IgD-negative memory B cell (primary cell): ENCODE measurements around the gene SPAAR. TPM values are rescaled to one million over a fixed set of nuclear protein-coding genes. Genes with fewer than 3 reads are reported as not detected.
"Not testable (repeated sequence)": the region's sequence is repeated elsewhere in the genome, so short reads cannot be mapped to it uniquely, and the experiment has no call there.

Experiments
- H3K27ac Mint-ChIP-seq, 3 donors: one replicate each; pipeline ENCODE4 v1.8.0; 2020 to 2022; ENCODE audit warnings: mild to moderate bottlenecking in 3 of 3, mixed read lengths in 3 of 3, moderate library complexity in 1 of 3
- H3K27me3 Mint-ChIP-seq: one replicate; pipeline ENCODE4 v1.8.0; 2021; ENCODE audit warnings: mixed read lengths
- H3K36me3 Mint-ChIP-seq: one replicate; pipeline ENCODE4 v1.8.0; 2020; ENCODE audit warnings: mild to moderate bottlenecking, mixed read lengths
- H3K4me1 Mint-ChIP-seq, 3 donors: one replicate each; pipeline ENCODE4 v1.8.0; 2020 to 2022; ENCODE audit warnings: mixed read lengths in 3 of 3, mild to moderate bottlenecking in 1 of 3
- H3K4me3 Mint-ChIP-seq, 4 donors: one replicate each; pipeline ENCODE4 v1.8.0; 2020 to 2022; ENCODE audit warnings: mild to moderate bottlenecking in 4 of 4, mixed read lengths in 4 of 4, moderate library complexity in 3 of 4
- H3K9me3 Mint-ChIP-seq, 3 donors: one replicate each; pipeline ENCODE4 v1.8.0; 2020 to 2021; ENCODE audit warnings: mixed read lengths in 3 of 3, mild to moderate bottlenecking in 1 of 3
- polyA plus RNA-seq: library from polyadenylated mRNA; unstranded; fragments of 300-500 nt; fragmentation: Illumina TruSeq; gene quantifications from one replicate; pipeline ENCODE4 v1.2.3, GENCODE V29; 2021

SPAAR gene
- polyA plus RNA-seq, 1 donor from 2014 or later, result not detected

DNA sequence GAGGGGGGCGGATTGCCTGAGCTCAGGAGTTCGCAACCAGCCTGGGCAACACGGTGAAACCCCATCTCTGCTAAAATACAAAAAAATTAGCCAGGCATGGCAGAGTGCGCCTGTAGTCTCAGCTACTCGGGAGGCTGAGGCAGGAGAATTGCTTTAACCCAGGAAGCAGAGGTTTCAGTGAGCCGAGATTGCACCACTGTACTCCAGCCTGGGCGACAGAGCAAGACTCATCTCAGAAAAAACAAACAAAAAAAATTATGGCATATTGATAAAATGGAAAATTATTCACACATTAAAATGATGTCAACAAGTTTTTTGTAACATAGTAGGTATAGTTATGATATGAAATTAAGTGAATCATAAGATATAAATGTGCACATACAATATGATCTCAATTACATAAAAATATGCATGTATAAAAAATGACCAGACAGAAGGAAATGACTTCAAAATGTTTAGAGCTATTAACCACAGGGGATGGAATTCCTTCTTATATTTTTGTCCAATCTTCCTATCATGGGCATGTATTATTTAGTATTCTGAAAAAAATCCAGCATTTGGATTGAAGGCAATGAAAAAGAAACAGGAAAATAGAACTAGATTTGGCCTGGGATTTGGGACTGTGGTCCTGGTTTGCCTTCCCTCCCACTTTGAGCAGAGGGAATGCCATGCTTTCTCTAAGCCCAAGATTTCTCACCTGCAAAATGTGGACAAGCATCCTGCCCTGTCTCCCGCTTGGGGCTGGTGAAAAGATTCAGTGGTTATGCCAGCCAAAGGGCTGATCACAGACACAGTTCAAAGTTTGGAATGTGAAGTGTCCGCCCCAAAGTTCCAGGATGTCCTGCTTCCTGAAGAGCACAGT is 19.5 kb downstream of the SPAAR start:
- H3K4me3 Mint-ChIP-seq, result no peak overlapping the region
- peaks cover 0 to 6% (median 4%) of the 10 kb centered on the region in 3 donors for H3K4me1 Mint-ChIP-seq
- no peaks in the 10 kb centered on the region for H3K9me3 Mint-ChIP-seq
- H3K27ac Mint-ChIP-seq, result no peak overlapping the region
- peaks cover 19% of the 10 kb centered on the region for H3K27me3 Mint-ChIP-seq
- H3K36me3 Mint-ChIP-seq, result no peaks in the 10 kb centered on the region

DNA sequence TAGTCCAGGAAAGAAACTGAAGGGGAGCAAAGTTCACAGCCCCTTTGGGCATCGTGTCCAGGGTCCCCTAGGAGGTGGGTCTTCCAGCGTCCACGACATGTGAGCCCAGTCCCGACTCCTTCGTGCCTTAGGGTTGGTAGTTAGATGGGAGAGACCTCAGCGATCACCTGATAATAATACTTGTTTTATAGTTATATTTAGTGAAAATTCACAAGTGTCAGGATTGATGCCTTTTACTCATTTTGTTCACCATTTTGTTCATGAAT is 20.1 kb downstream of the SPAAR start:
- Mint-ChIP-seq H3K9me3 (no peaks in the 10 kb centered on the region), H3K36me3 (no peaks in the 10 kb centered on the region), H3K27ac (no peak overlapping the region), H3K4me1 (peaks cover 0 to 6% (median 4%) of the 10 kb centered on the region in 3 donors), H3K4me3 (no peak overlapping the region), H3K27me3 (peaks cover 19% of the 10 kb centered on the region)

DNA sequence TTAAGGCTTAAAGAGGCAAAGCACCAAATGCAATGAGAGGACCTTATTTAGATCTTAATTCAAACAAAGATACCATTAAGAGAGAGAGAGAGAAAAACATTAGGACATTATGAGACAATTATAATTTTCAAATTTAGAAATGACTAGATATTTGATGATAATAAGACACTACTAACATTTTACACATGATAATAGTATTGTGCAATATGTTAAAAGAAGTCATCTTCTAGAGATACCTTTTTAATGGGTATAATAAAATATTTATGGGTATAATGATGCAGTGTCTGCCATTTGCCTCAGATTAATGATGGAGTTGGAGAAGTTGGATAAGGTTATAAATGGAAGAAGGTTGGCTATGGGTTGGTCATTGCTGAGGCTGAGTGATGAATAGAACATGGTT is 21.2 kb downstream of the SPAAR start:
- Mint-ChIP-seq H3K27ac (no peak overlapping the region), H3K9me3 (no peaks in the 10 kb centered on the region), H3K4me1 (peaks cover 0 to 6% (median 4%) of the 10 kb centered on the region in 3 donors), H3K36me3 (no peaks in the 10 kb centered on the region), H3K27me3 (peaks cover 17% of the 10 kb centered on the region), H3K4me3 (no peak overlapping the region)

DNA sequence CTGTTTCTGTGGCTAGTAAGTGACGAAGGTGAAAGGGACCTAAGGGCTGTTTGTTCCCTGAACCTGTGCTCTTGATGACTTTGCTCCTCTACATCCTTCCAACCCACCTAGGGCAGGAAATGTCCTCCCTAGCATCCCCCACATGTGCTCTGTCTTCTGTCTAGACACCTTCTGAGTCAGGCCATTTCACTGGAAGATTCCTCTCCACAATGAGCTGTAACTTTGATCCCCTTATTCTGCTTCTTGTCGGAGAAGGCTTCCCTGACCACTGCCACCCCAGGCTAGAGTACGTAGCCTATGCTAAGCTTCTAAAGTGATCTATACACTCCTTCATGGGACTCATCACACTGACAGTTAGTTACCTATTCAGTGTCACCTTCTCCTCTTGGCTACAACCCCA is 21.7 kb downstream of the SPAAR start:
- no peaks in the 10 kb centered on the region for H3K9me3 Mint-ChIP-seq
- peaks cover 0 to 6% (median 4%) of the 10 kb centered on the region in 3 donors for H3K4me1 Mint-ChIP-seq
- H3K27ac Mint-ChIP-seq, result no peak overlapping the region
- H3K36me3 Mint-ChIP-seq, result no peaks in the 10 kb centered on the region
- peaks cover 17% of the 10 kb centered on the region for H3K27me3 Mint-ChIP-seq
- H3K4me3 Mint-ChIP-seq, result no peak overlapping the region

DNA sequence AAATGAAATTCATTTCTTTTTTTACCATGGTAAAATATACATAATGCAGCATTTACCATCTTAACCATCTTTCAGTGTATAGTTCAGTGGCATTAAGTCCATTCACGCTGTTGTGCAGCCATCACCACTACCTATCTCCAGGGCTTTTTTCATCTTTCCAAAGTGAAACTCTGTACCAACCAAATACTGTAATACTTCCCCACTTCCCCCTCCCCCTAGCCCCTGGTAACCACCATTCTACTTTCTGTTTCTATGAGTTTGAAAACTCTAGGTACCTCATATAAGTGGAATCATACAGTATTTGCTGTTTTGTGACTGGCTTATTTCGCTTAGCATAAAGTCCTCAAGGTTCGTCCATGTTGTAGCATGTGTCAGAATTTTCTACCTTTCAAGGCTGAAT is 23.4 kb downstream of the SPAAR start:
- Mint-ChIP-seq H3K9me3 (peaks cover 0 to 6% (median 4%) of the 10 kb centered on the region in 3 donors), H3K4me1 (peaks cover 6 to 12% (median 11%) of the 10 kb centered on the region in 3 donors), H3K27ac (no peak overlapping the region), H3K27me3 (peaks cover 14% of the 10 kb centered on the region), H3K4me3 (no peak overlapping the region), H3K36me3 (no peaks in the 10 kb centered on the region)

DNA sequence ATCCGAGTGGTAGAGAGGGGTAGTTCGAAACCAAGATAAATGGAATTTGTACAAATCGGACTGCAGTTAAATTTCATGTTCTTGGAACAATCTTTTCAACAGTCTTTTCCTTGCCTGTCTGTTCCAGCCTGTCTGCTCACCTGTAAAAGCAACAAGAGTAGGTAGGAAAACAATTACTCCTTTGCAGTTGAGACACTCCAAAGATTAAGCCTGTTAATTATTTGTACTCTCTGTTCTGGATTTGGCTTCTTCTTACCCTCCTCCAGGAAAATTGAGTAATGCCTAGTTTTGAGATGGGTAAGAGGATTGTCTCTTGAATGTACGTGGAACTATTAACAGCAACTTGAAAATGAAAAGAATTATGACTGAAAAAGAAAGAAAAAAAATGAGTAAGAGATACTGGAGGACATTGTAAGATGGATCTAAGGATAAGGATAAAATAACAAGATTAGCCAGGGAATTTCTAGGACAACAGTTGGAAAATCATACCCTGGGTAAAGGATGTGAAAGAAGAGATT is 24.3 kb downstream of the SPAAR start:
- Mint-ChIP-seq H3K27ac (no peak overlapping the region), H3K27me3 (peaks cover 14% of the 10 kb centered on the region)

DNA sequence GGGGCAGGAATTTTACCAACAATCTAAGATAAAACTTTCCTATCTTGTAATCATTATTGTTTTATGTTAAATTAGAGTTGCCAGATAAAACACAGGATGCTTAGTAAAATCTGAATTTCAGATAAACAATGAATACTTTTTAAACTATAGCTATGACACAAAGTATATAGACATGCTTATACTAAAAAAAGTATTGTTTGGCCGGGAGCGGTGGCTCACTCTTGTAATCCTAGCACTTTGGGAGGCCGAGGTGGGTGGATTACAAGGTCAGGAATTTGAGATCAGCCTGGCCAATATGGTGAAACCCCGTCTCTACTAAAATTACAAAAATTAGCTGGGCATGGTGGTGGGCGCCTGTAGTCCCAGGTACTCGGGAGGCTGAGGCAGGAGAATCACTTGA is 24.8 kb downstream of the SPAAR start:
- not testable (repeated sequence) for H3K4me3 Mint-ChIP-seq, H3K9me3 Mint-ChIP-seq, H3K27ac Mint-ChIP-seq, H3K36me3 Mint-ChIP-seq
- Mint-ChIP-seq H3K27me3 (peaks cover 14% of the 10 kb centered on the region), H3K4me1 (peaks cover 6 to 14% (median 11%) of the 10 kb centered on the region in 3 donors)

More for the DNA sequence above, 24.3 kb downstream of the SPAAR start:
- Mint-ChIP-seq H3K36me3 (no peaks in the 10 kb centered on the region), H3K9me3 (peaks cover 0 to 6% (median 4%) of the 10 kb centered on the region in 3 donors), H3K4me3 (no peak overlapping the region), H3K4me1 (peaks cover 6 to 14% (median 11%) of the 10 kb centered on the region in 3 donors)

DNA sequence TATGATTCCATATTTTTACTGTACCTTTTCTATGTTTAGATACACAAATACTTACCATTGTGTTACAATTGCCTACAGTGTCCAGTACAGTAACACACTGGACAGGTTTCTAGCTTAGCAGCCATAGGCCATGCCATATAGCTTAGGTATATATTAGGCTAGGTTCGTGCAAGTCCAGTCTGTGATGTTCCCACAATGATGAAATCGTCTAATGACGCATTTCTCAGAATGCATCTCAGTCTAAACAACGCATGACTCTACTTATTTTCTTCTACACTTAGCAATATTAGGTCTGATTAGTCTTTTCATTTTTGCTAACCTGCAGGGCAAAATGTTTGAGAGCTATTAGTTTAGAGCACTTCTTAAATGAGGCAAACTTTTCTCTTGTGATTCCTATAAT is 26.0 kb downstream of the SPAAR start:
- H3K4me1 Mint-ChIP-seq, result peaks cover 6 to 19% (median 11%) of the 10 kb centered on the region in 3 donors
- H3K4me3 Mint-ChIP-seq, result no peak overlapping the region
- no peaks in the 10 kb centered on the region for H3K36me3 Mint-ChIP-seq

DNA sequence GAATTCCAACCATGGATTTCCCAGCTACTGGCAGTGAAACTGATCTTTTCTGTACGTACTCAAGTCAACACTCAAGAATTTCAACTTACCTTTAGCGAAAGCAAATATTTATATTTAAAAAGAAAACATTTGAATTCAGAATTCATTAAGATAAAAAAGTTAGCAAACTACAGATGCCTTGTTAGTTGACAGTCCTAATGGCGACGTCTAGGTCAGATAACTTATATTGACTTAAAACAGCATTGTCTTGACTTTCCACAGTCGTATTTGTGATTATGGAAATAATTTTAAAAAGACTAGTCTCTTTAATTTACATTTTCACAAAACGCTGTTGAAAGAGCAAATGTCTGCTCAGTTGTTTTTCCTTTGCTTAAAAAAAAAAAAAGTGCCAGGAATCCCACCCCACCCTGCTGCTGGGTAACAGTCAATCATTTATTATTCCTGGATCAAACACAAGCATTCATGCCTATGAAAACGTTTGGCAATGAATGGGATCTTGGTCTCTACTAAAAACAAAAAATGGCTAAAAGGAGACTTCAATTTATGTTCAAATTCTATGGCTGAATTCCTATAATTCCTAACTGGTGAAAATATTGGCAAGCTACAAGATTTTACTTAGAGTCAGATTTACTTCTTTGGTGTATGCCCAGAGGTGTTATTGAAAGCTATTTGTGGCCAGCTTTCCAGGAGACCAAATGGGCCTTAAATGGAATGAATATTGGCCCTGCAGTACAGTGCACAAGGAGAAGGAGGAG is 26.6 kb downstream of the SPAAR start:
- Mint-ChIP-seq H3K9me3 (peaks cover 0 to 6% (median 4%) of the 10 kb centered on the region in 3 donors), H3K27me3 (peaks cover 10% of the 10 kb centered on the region), H3K36me3 (no peaks in the 10 kb centered on the region), H3K27ac (no peak overlapping the region), H3K4me1 (peaks cover 6 to 25% (median 11%) of the 10 kb centered on the region in 3 donors), H3K4me3 (no peak overlapping the region)

More for the DNA sequence above, 26.0 kb downstream of the SPAAR start:
- peaks cover 0 to 6% (median 4%) of the 10 kb centered on the region in 3 donors for H3K9me3 Mint-ChIP-seq
- H3K27me3 Mint-ChIP-seq, result peaks cover 10% of the 10 kb centered on the region
- H3K27ac Mint-ChIP-seq, result no peak overlapping the region

DNA sequence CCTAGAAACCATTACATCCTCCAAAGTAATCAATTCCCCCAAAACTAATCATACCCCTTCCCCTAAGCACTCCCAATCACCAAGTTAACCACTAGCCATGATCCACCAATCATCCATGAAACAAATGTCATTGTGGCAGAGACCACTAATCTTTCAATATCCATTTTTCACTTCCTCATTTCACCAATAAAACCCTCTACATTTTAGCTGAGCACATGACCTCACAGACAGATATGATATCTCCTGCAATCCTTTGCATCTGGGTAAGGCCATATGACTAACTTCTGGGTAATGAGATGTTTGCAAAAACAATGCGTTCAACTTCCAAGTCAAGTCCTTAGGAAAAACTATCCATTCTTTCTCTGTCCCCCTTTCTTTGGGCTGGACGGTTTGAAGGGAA is 27.9 kb downstream of the SPAAR start:
- Mint-ChIP-seq H3K27ac (no peak overlapping the region), H3K4me3 (peak overlapping the region in 2 of 4 donors; percentile 29 to 63), H3K27me3 (peaks cover 14% of the 10 kb centered on the region), H3K36me3 (no peaks in the 10 kb centered on the region), H3K9me3 (peaks cover 0 to 6% (median 4%) of the 10 kb centered on the region in 3 donors), H3K4me1 (peaks cover 6 to 25% (median 11%) of the 10 kb centered on the region in 3 donors)

DNA sequence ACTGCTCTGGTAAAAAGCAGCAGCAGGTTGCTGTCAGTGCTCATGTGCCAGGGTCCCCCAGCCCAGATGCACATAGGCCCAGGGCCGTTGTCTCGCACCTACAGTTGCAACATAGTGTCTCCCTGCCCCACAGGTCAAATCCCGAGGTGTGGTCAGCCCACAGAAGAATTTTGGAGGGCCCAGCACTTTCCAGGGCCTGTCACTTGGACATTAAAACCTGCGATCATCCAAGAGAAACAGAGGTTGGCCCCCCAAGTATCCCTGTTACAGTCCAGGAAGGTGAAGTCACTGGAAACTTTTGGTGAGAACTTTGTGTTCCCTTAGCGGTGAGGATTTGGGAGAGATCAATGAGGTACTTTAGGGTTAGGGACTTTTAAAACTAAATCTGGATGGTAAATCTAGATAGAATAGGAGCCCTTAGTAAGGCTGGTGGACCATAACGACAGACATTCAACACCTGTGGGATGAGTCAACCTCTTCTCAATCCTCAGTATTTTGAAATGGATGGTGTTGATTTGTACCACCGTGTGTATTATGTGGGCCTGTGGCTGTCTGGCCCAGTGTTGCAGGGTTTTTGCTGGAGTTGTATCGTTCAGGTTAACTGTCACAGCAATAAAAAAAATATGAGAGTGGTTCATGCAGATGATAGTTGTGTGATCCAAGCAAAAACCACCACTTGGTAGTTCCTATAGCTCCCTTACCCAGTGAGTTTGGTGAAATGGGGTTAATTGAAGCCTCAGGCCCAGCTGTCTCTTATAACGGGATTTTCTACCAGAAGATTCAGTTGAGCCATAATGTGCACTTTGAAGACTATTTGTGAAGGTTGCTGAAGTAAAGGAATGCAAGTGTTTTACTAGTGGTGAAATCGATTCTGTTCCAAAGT is 29.4 kb downstream of the SPAAR start:
- H3K27me3 Mint-ChIP-seq, result peaks cover 14% of the 10 kb centered on the region
- H3K4me1 Mint-ChIP-seq, result peaks cover 6 to 21% (median 6%) of the 10 kb centered on the region in 3 donors
- H3K4me3 Mint-ChIP-seq, result peak overlapping the region in 1 of 4 donors; percentile 23
- peaks cover 0 to 6% (median 4%) of the 10 kb centered on the region in 3 donors for H3K9me3 Mint-ChIP-seq
- no peaks in the 10 kb centered on the region for H3K36me3 Mint-ChIP-seq
- H3K27ac Mint-ChIP-seq, result no peak overlapping the region

DNA sequence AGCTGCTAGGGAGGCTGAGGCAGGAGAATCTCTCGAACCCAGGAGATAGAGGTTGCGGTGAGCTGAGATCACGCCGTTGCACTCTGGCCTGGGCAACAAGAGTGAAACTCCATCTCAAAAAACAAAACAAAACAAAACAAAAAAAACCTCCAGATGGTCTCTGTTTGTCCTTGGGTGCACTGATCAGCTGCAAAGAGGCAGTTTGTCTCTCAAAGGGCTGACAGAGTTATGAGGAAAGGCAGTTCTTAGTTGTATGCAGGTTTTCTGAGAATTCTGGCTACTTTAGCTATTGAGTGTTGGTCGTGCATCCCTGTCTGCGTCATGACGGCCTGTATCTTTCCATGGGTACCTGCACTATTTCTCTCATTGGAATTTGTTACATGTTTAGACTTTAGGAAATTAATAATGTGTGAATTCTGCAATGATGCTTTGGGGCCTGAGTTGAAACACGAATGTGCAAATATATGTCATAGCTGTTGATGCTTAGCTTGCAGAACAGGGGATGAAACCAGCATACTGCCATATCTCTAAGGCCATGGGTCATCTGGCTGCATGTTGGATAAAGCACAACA is 30.5 kb downstream of the SPAAR start:
- H3K27ac Mint-ChIP-seq, result peak overlapping the region in 1 of 3 donors; percentile 1
- H3K4me3 Mint-ChIP-seq, result no peak overlapping the region
- no peaks in the 10 kb centered on the region for H3K36me3 Mint-ChIP-seq
- peaks cover 14% of the 10 kb centered on the region for H3K27me3 Mint-ChIP-seq
- peaks cover 0 to 6% (median 4%) of the 10 kb centered on the region in 3 donors for H3K9me3 Mint-ChIP-seq
- H3K4me1 Mint-ChIP-seq, result peaks cover 5 to 21% (median 6%) of the 10 kb centered on the region in 3 donors

DNA sequence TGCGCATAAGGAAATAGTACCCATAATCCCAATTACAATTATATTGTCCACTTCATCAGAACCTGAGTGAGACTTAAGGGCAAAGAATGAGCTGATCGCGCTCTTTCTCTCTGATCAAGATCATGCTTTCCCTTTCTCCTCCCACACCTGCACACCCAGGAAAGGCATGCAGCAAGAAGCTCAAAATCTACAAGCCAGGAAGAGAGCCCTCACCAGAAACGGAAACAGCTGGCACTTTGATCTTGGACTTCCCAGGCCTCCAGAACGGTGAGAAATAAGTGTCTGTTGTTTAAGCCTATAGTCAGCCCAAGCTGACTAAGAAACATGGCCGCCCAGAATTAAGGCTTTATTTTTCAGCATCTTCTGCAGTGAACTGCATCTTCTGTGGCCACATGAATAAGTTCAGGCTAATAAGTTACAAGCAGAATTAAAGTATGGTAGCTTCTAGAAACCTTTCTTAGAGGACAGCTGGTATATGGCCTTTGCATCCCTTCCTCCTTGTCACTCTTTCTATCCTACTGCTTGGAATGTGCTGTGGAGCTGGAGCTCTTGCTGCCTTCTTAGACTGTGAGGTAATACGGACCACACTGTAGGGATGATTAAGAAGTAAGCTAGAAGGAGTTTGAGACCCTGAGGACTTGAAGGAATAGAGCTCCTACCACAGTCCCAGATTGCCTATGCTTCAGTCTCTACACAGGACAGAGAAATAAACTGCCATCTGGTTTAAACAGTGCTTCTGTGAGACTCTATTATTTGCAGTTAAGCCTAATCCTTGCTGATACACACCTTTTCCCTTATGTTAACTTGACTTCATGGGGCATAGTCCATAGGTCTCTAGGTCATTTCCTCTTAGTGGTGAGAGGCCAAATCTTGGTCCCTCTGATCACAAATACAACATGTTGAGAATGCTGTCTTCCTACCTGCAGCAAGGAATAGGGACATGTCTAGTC is 31.4 kb downstream of the SPAAR start:
- peaks cover 6 to 23% (median 8%) of the 10 kb centered on the region in 3 donors for H3K4me1 Mint-ChIP-seq
- no peak overlapping the region for H3K27ac Mint-ChIP-seq

More for the DNA sequence above, 31.4 kb downstream of the SPAAR start:
- H3K4me3 Mint-ChIP-seq, result no peak overlapping the region
- H3K27me3 Mint-ChIP-seq, result peaks cover 14% of the 10 kb centered on the region
- H3K9me3 Mint-ChIP-seq, result peaks cover 0 to 6% (median 4%) of the 10 kb centered on the region in 3 donors
- no peaks in the 10 kb centered on the region for H3K36me3 Mint-ChIP-seq
